Neural cell (in vitro differentiated cells): ENCODE data around the gene MBD3. TPM values are rescaled to one million over a fixed set of nuclear protein-coding genes. Genes with fewer than 3 reads are reported as not detected.

Experiments
- H2AFZ ChIP-seq: fragments of 200-600, 300-800 bp; sonication (generic), shearing (Covaris generic); 2 replicates; pipeline ENCODE4 v1.6.0; 2014; ENCODE audit warnings: low read depth, mild to moderate bottlenecking, antibody characterized with exemption, low read length, moderate library complexity
- H3F3A ChIP-seq: fragments of 200-600 bp; shearing (Covaris generic); 2 replicates; pipeline ENCODE4 v1.6.1; 2016; ENCODE audit warnings: mild to moderate bottlenecking, moderate library complexity, mixed read lengths, antibody characterized with exemption, low read length; ENCODE audit not compliant: insufficient read depth, poor library complexity, severe bottlenecking
- H3K27ac ChIP-seq: fragments of 200-600, 300-800 bp; sonication (generic), shearing (Covaris generic); 2 replicates; pipeline ENCODE4 v1.5.1; 2014; ENCODE audit warnings: mild to moderate bottlenecking, low read length, moderate library complexity
- H3K27me3 ChIP-seq: fragments of 300-800, 200-600 bp; sonication (generic), shearing (Covaris generic); 2 replicates; pipeline ENCODE4 v1.6.0; 2014; ENCODE audit warnings: mild to moderate bottlenecking, low read depth, low read length, moderate library complexity; ENCODE audit not compliant: insufficient read depth
- H3K36me3 ChIP-seq: fragments of 300-800, 200-600 bp; sonication (generic), shearing (Covaris generic); 2 replicates; pipeline ENCODE4 v1.5.1; 2014; ENCODE audit warnings: mild to moderate bottlenecking, antibody characterized with exemption, low read length, moderate library complexity; ENCODE audit not compliant: insufficient read depth
- H3K4me2 ChIP-seq: fragments of 300-800, 200-600 bp; sonication (generic), shearing (Covaris generic); 2 replicates; pipeline ENCODE4 v1.6.0; 2014; ENCODE audit warnings: mild to moderate bottlenecking, low read length
- H3K4me3 ChIP-seq: fragments of 300-800, 200-600 bp; sonication (generic), shearing (Covaris generic); 2 replicates; pipeline ENCODE4 v1.5.1; 2014; ENCODE audit warnings: mild to moderate bottlenecking, low read length, moderate library complexity
- H3K79me2 ChIP-seq: fragments of 200-600 bp; shearing (Covaris generic); replicated peaks from 2 replicates; pipeline ENCODE4 v1.6.0; 2014; ENCODE audit warnings: mild to moderate bottlenecking, low read length, moderate library complexity; ENCODE audit not compliant: insufficient read depth
- H3K9ac ChIP-seq: fragments of 300-800, 200-600 bp; sonication (generic), shearing (Covaris generic); 2 replicates; pipeline ENCODE4 v1.6.1; 2016; ENCODE audit warnings: mild to moderate bottlenecking, low read length, mixed read lengths
- H3K9me2 ChIP-seq: fragments of 200-600 bp; shearing (Covaris generic); 2 replicates; pipeline ENCODE4 v1.6.1; 2016; ENCODE audit warnings: mild to moderate bottlenecking, low read length, mixed read lengths; ENCODE audit not compliant: insufficient read depth
- H3K9me3 ChIP-seq: fragments of 200-600, 300-800 bp; sonication (generic), shearing (Covaris generic); 2 replicates; pipeline ENCODE4 v1.6.1; 2016; ENCODE audit warnings: mild to moderate bottlenecking, mixed run types, low read length, moderate library complexity, mixed read lengths
- H4K20me1 ChIP-seq: fragments of 200-600 bp; shearing (Covaris generic); 2 replicates; pipeline ENCODE4 v1.6.1; 2016; ENCODE audit warnings: mild to moderate bottlenecking, mixed run types; ENCODE audit not compliant: insufficient read depth
- EP300 ChIP-seq: fragments of 450-650 bp; conservative IDR thresholded peaks from 2 replicates; pipeline ENCODE4 v1.6.1; 2014; ENCODE audit warnings: antibody characterized with exemption, mild to moderate bottlenecking, moderate library complexity; ENCODE audit not compliant: poor library complexity, severe bottlenecking
- EZH2 ChIP-seq: fragments of 200-600, 300-800 bp; shearing (Covaris generic), sonication (generic); IDR thresholded peaks from 2 replicates; pipeline ENCODE4 v1.6.1; 2014; ENCODE audit warnings: antibody characterized with exemption, low read length, borderline replicate concordance, mild to moderate bottlenecking; ENCODE audit not compliant: insufficient read depth, poor library complexity, severe bottlenecking
- MXI1 ChIP-seq: fragments of 450-650 bp; conservative IDR thresholded peaks from 2 replicates; pipeline ENCODE4 v1.6.1; 2014; ENCODE audit warnings: antibody characterized with exemption, mild to moderate bottlenecking; ENCODE audit not compliant: poor library complexity, severe bottlenecking
- POLR2AphosphoS5 ChIP-seq: IDR thresholded peaks from 2 replicates; pipeline ENCODE4 v1.6.1; 2012
- RAD21 ChIP-seq: fragments of 450-650 bp; conservative IDR thresholded peaks from 2 replicates; pipeline ENCODE4 v1.6.1; 2014; ENCODE audit warnings: antibody characterized with exemption, mild to moderate bottlenecking, moderate library complexity
- SMC3 ChIP-seq: fragments of 450-650 bp; conservative IDR thresholded peaks from 2 replicates; pipeline ENCODE4 v1.6.1; 2014; ENCODE audit warnings: antibody characterized with exemption, mild to moderate bottlenecking, moderate library complexity; ENCODE audit not compliant: poor library complexity
- TAF1 ChIP-seq: IDR thresholded peaks from 2 replicates; pipeline ENCODE4 v1.6.1; 2012; ENCODE audit warnings: low read depth
- polyA plus RNA-seq: library from polyadenylated mRNA; depleted of rRNA; stranded (reverse); fragments of >200 nt; gene quantifications from 2 replicates; pipeline ENCODE4 v1.2.3, GENCODE V29; 2014
- TF ChIP-seq, protein P1 (sequence below): fragments of 450-650 bp; IDR thresholded peaks from 2 replicates; pipeline ENCODE4 v1.5.1; 2014; ENCODE audit warnings: antibody characterized with exemption, mild to moderate bottlenecking, moderate library complexity; ENCODE audit not compliant: poor library complexity, severe bottlenecking
- TF ChIP-seq, protein P2 (sequence below): IDR thresholded peaks from 2 replicates; pipeline ENCODE4 v1.6.1; 2012; ENCODE audit warnings: borderline replicate concordance

MBD3 gene
- polyA plus RNA-seq, 1 donor from 2014 or later: 80.1 TPM

DNA sequence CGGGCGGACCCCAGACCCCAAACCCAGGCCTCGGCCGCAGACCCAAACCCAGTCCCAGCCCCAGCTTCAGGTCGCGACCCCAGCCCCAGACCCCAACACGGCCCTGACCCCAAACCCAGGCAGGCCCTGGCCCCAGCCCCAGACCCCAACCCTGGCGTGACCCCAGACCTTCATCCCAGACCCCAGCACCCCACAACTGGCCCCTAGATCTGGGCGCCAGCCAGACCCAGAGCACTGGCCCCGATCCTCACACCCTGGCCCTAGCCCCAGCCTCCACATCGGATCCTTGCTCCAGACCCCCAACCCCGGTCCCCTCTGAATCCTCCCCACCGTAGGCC lies 7.5 kb downstream of the MBD3 start:
- H3K4me3 ChIP-seq: no peak overlapping the region
- H2AFZ ChIP-seq: no peak overlapping the region
- peaks cover 35% of the 10 kb centered on the region for H3K79me2 ChIP-seq
- H3K27me3 ChIP-seq: no peaks in the 10 kb centered on the region
- H3K9me3 ChIP-seq: no peaks in the 10 kb centered on the region
- no peaks in the 10 kb centered on the region for H3F3A ChIP-seq
- TF ChIP-seq, protein P1, sequence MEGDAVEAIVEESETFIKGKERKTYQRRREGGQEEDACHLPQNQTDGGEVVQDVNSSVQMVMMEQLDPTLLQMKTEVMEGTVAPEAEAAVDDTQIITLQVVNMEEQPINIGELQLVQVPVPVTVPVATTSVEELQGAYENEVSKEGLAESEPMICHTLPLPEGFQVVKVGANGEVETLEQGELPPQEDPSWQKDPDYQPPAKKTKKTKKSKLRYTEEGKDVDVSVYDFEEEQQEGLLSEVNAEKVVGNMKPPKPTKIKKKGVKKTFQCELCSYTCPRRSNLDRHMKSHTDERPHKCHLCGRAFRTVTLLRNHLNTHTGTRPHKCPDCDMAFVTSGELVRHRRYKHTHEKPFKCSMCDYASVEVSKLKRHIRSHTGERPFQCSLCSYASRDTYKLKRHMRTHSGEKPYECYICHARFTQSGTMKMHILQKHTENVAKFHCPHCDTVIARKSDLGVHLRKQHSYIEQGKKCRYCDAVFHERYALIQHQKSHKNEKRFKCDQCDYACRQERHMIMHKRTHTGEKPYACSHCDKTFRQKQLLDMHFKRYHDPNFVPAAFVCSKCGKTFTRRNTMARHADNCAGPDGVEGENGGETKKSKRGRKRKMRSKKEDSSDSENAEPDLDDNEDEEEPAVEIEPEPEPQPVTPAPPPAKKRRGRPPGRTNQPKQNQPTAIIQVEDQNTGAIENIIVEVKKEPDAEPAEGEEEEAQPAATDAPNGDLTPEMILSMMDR: no peak
- TF ChIP-seq, protein P2, sequence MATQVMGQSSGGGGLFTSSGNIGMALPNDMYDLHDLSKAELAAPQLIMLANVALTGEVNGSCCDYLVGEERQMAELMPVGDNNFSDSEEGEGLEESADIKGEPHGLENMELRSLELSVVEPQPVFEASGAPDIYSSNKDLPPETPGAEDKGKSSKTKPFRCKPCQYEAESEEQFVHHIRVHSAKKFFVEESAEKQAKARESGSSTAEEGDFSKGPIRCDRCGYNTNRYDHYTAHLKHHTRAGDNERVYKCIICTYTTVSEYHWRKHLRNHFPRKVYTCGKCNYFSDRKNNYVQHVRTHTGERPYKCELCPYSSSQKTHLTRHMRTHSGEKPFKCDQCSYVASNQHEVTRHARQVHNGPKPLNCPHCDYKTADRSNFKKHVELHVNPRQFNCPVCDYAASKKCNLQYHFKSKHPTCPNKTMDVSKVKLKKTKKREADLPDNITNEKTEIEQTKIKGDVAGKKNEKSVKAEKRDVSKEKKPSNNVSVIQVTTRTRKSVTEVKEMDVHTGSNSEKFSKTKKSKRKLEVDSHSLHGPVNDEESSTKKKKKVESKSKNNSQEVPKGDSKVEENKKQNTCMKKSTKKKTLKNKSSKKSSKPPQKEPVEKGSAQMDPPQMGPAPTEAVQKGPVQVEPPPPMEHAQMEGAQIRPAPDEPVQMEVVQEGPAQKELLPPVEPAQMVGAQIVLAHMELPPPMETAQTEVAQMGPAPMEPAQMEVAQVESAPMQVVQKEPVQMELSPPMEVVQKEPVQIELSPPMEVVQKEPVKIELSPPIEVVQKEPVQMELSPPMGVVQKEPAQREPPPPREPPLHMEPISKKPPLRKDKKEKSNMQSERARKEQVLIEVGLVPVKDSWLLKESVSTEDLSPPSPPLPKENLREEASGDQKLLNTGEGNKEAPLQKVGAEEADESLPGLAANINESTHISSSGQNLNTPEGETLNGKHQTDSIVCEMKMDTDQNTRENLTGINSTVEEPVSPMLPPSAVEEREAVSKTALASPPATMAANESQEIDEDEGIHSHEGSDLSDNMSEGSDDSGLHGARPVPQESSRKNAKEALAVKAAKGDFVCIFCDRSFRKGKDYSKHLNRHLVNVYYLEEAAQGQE: no peak
- no peak for TF ChIP-seq TAF1
- TF ChIP-seq RAD21: no peak
- no peak for TF ChIP-seq EP300
- TF ChIP-seq MXI1: no peak
- TF ChIP-seq EZH2: no peak
- no peak for TF ChIP-seq SMC3
- TF ChIP-seq POLR2AphosphoS5: no peak
- H3K4me2 ChIP-seq: no peak overlapping the region
- H3K9ac ChIP-seq: no peak overlapping the region
- no peaks in the 10 kb centered on the region for H3K9me2 ChIP-seq
- H4K20me1 ChIP-seq: no peaks in the 10 kb centered on the region
- no peak overlapping the region for H3K27ac ChIP-seq
- H3K36me3 ChIP-seq: peaks cover 7% of the 10 kb centered on the region

DNA sequence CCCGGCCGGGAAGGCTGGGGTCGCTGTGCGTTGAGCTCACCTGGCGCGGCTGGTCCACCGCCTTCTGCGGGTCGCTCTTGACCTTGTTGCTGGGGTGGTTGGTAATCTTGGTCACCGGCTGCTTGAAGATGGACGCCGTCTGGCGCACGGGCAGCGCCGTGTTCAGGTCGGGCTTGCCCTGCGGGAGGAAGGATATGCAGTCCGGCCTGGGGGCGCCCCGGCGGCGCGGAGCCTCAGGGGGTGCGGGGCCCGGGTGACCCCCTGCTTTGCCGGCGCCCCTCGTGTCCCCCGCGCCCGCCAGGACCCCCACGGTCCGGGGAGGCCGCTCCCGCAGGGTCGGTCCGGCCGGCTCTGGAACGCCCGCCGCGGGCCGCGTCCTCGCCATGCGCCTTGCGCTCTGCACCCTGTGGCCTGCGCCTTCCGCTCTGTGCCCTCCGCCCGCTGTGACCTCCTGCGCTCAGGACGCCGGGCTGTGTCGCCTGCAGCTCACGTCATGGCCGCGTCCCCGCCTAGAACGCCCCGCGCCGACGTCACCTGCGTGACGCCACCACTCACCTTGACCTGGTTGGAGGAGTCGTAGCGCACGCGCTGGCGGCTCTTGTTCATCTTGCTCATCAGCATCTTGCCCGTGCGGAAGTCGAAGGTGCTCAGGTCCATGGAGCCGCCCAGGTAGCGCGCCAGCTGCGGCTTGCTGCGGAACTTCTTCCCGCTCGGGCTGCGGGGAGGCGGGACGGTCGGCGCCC lies 8.0 kb downstream of the MBD3 start:
- Histone ChIP-seq H2AFZ (no peak overlapping the region), H3K4me2 (no peak overlapping the region), H3K36me3 (peaks cover 7% of the 10 kb centered on the region), H3K27me3 (no peaks in the 10 kb centered on the region), H3K9me2 (no peaks in the 10 kb centered on the region), H3K79me2 (peaks cover 31% of the 10 kb centered on the region), H4K20me1 (no peaks in the 10 kb centered on the region), H3K27ac (no peak overlapping the region), H3K9ac (no peak overlapping the region), H3K9me3 (no peaks in the 10 kb centered on the region), H3F3A (no peaks in the 10 kb centered on the region), H3K4me3 (no peak overlapping the region)
- TF ChIP-seq SMC3 (no peak), MXI1 (no peak), EP300 (no peak), RAD21 (no peak), POLR2AphosphoS5 (no peak), EZH2 (no peak), TAF1 (no peak)
- TF ChIP-seq, protein P1: no peak
- TF ChIP-seq, protein P2: no peak
